Ascending aorta (tissue), 2 donors: ENCODE results near the gene PTP4A1. TPM values are rescaled to one million over a fixed set of nuclear protein-coding genes. Genes with fewer than 3 reads are reported as not detected.
A peak's percentile ranks its signal among the peaks of the same experiment; 100 is the strongest.

Source experiments
- DNase-seq, 2 donors: peaks; one replicate each; pipeline ENCODE4 v3.0.0-alpha.2; 2019; ENCODE audit warnings: low spot score in 2 of 2
- H3K27ac ChIP-seq, 2 donors: fragments of 200-600 bp; sonication (generic); one replicate each; pipeline ENCODE4 v1.5.1; 2016 to 2017; ENCODE audit warnings: mild to moderate bottlenecking in 1 of 2
- H3K27me3 ChIP-seq: fragments of 200-600 bp; sonication (generic); one replicate; pipeline ENCODE4 v1.5.1; 2017
- H3K36me3 ChIP-seq, 2 donors: fragments of 200-600 bp; sonication (generic); one replicate each; pipeline ENCODE4 v1.5.1; 2016
- H3K4me1 ChIP-seq, 2 donors: fragments of 200-600 bp; sonication (generic); one replicate each; pipeline ENCODE4 v1.5.1; 2016 to 2017; ENCODE audit warnings: mild to moderate bottlenecking in 1 of 2
- H3K4me3 ChIP-seq, 2 donors: fragments of 200-600 bp; sonication (generic); one replicate each; pipeline ENCODE4 v1.5.1; 2016 to 2017; ENCODE audit warnings: mild to moderate bottlenecking in 1 of 2
- H3K9me3 ChIP-seq, 2 donors: fragments of 200-600 bp; sonication (generic); one replicate each; pipeline ENCODE4 v1.5.1; 2016
- CTCF ChIP-seq, 3 experiments: fragments of 200-600 bp in 2 of 3; fragments of 450-650 bp in 1 of 3; sonication (generic) in 2 of 3; IDR thresholded peaks; one replicate each; pipeline ENCODE4 v1.5.1; 2016 to 2019; ENCODE audit warnings: antibody characterized with exemption in 3 of 3, mild to moderate bottlenecking in 1 of 3, moderate library complexity in 1 of 3
- intact Hi-C: fragments of 100-400 bp; cut with DNase I; formaldehyde crosslinking; loops from one replicate; pipeline ENCODE4 v1.15.1; 2023
- total RNA-seq: library from RNA; depleted of rRNA; stranded (reverse); fragments of >200 nt; gene quantifications from one replicate; pipeline ENCODE4 v1.1.0, GENCODE V29; 2016

Gene PTP4A1
- total RNA-seq, 1 donor from 2014 or later = 33.3 TPM

- Histone ChIP-seq H3K9me3 (no peaks in the 10 kb centered on the region), H3K4me3 (peak overlapping the region; percentile 89 to 91), H3K27me3 (no peaks in the 10 kb centered on the region), H3K27ac (peak overlapping the region; percentile 98), H3K4me1 (peaks cover 0 to 10% of the 10 kb centered on the region in 2 donors), H3K36me3 (peaks cover 5 to 22% of the 10 kb centered on the region in 2 donors)
- peak in 1 of 2 donors; percentile 69 for DNase-seq
- intact Hi-C loops = no loop called here
- peak; percentile 38 to 51 (median 40) for TF ChIP-seq CTCF (IDR thresholded peaks at IDR 0.05)
Measured at GRCh38 chr6:63573899-63574553, 1.7 kb downstream of the PTP4A1 start.

GRCh38 chr6:63574554-63574900 lies 2.2 kb downstream of the PTP4A1 start:
- Histone ChIP-seq H3K4me1 (peaks cover 0 to 10% of the 10 kb centered on the region in 2 donors), H3K36me3 (peaks cover 9 to 27% of the 10 kb centered on the region in 2 donors), H3K27me3 (no peaks in the 10 kb centered on the region), H3K27ac (peak overlapping the region; percentile 98), H3K4me3 (peak overlapping the region; percentile 89 to 91), H3K9me3 (no peaks in the 10 kb centered on the region)
- intact Hi-C loops = no loop called here
- no peak for TF ChIP-seq CTCF (IDR thresholded peaks at IDR 0.05)
- no peak for DNase-seq

- Histone ChIP-seq H3K36me3 (peaks cover 26 to 44% of the 10 kb centered on the region in 2 donors), H3K4me1 (peaks cover 0 to 10% of the 10 kb centered on the region in 2 donors), H3K4me3 (no peak overlapping the region), H3K9me3 (no peaks in the 10 kb centered on the region), H3K27ac (no peak overlapping the region), H3K27me3 (no peaks in the 10 kb centered on the region)
- intact Hi-C loops = no loop called here
- TF ChIP-seq CTCF (IDR thresholded peaks at IDR 0.05) = no peak
- no peak for DNase-seq
Measured at GRCh38 chr6:63576147-63576772, 4.0 kb downstream of the PTP4A1 start.

DNA sequence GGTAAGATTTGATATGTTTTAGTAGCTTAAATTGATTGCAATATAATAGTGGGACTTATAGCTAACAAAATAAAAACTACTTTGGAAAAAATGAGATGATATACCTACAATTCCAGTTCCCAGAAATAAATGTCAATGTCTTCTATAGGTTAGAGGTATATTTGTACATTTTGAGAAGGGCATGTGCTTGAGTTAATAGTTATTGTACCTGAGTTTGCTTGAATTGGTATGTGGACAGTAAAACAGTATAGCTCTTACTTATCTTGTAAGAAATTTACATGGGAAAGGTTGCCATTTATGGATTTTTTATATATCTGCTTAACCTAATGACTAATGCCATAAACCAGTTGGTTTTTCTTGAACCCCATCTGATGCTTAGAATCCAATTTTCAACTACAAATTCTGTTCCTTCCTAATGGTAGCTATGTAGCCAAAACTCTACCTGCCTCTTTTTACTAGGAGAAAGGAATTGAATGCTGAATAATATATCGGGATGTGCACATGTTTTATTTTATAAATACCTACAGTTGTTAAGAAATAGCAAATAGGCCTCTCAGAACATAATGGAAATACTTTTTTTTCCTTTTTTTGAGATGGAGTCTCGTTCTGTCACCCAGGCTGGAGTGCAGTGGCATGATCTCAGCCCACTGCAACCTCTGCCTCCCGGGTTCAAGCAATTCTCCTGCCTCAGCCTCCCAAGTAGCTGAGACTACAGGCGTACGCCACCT lies 4.9 kb downstream of the PTP4A1 start:
- Histone ChIP-seq H3K36me3 (peaks cover 29 to 45% of the 10 kb centered on the region in 2 donors), H3K9me3 (no peaks in the 10 kb centered on the region), H3K4me1 (peaks cover 0 to 6% of the 10 kb centered on the region in 2 donors), H3K4me3 (no peak overlapping the region), H3K27ac (no peak overlapping the region), H3K27me3 (no peaks in the 10 kb centered on the region)
- no peak for DNase-seq
- no peak for TF ChIP-seq CTCF (IDR thresholded peaks at IDR 0.05)
- intact Hi-C loops = no loop called here

GRCh38 chr6:63578757-63579156 lies 6.5 kb downstream of the PTP4A1 start:
- Histone ChIP-seq H3K36me3 (peaks cover 29 to 45% of the 10 kb centered on the region in 2 donors), H3K4me1 (peaks cover 0 to 6% of the 10 kb centered on the region in 2 donors), H3K27ac (no peak overlapping the region), H3K4me3 (no peak overlapping the region), H3K9me3 (no peaks in the 10 kb centered on the region), H3K27me3 (no peaks in the 10 kb centered on the region)
- no peak for DNase-seq
- intact Hi-C loops = no loop called here
- no peak for TF ChIP-seq CTCF (IDR thresholded peaks at IDR 0.05)
